IMR-90 (cell line): ENCODE measurements around the gene RALGPS1. TPM values are rescaled to one million over a fixed set of nuclear protein-coding genes. Genes with fewer than 3 reads are reported as not detected.

Experiments
- ATAC-seq: fragments of 200-7000 bp; cut with Tn5 transposase; 2 replicates; pipeline ENCODE4 v1.9.1; 2020; ENCODE audit warnings: low read depth, mild to moderate bottlenecking, moderate library complexity
- BruUV-seq: library from RNA; stranded (reverse); fragments of 400-500 nt; replicated peaks from 2 replicates; lab custom pipeline; 2021; lab: Mats Ljungman, UMichigan
- CTCF ChIA-PET: fragments of 300-600 bp; formaldehyde crosslinking; extraction: SDS; loops from one replicate; lab custom pipeline; 2021; ENCODE audit warnings: antibody characterized with exemption; lab: Yijun Ruan, JAX
- POLR2A ChIA-PET: fragments of 300-600 bp; sonication (Branson Sonifier 250); formaldehyde crosslinking; loops from one replicate; lab custom pipeline; 2022; ENCODE audit warnings: antibody characterized with exemption; ENCODE audit not compliant: unreplicated experiment; lab: Charles Lee
- DNase-seq: peaks from one replicate; pipeline ENCODE4 v3.0.0; 2013
- H2AFZ ChIP-seq: replicated peaks from 2 replicates; pipeline ENCODE3; 2013; ENCODE audit warnings: low read length, mild to moderate bottlenecking; ENCODE audit not compliant: poor library complexity
- H2AK5ac ChIP-seq: 2 replicates; pipeline ENCODE4 v1.6.1; 2013; ENCODE audit warnings: low read depth, low read length, inconsistent platforms
- H2AK9ac ChIP-seq: replicated peaks from 2 replicates; pipeline ENCODE3; 2013; ENCODE audit warnings: mild to moderate bottlenecking, low read depth, low read length, moderate library complexity; ENCODE audit not compliant: poor library complexity
- H2BK120ac ChIP-seq: 2 replicates; pipeline ENCODE4 v1.6.1; 2013; ENCODE audit warnings: low read depth, low read length, inconsistent platforms
- H2BK15ac ChIP-seq: 3 replicates; pipeline ENCODE4 v1.6.1; 2013; ENCODE audit warnings: low read depth, low read length, inconsistent platforms
- H2BK20ac ChIP-seq: 2 replicates; pipeline ENCODE4 v1.6.1; 2013; ENCODE audit warnings: low read depth, mild to moderate bottlenecking, inconsistent platforms, low read length, moderate library complexity
- H2BK5ac ChIP-seq: 2 replicates; pipeline ENCODE4 v1.6.1; 2013; ENCODE audit warnings: mild to moderate bottlenecking, low read depth, low read length, inconsistent platforms; ENCODE audit not compliant: poor library complexity, severe bottlenecking
- H3K14ac ChIP-seq: replicated peaks from 2 replicates; pipeline ENCODE4 v1.6.1; 2013; ENCODE audit warnings: low read depth, low read length, inconsistent platforms
- H3K18ac ChIP-seq: 2 replicates; pipeline ENCODE4 v1.6.1; 2013; ENCODE audit warnings: low read depth, low read length, control low read depth
- H3K23ac ChIP-seq: 2 replicates; pipeline ENCODE4 v1.6.1; 2013; ENCODE audit warnings: low read depth, low read length, inconsistent platforms
- H3K27ac ChIP-seq: 2 replicates; pipeline ENCODE4 v1.5.1; 2013; ENCODE audit warnings: mild to moderate bottlenecking, control low read depth, low read length; ENCODE audit not compliant: insufficient read depth
- H3K27me3 ChIP-seq: 2 replicates; pipeline ENCODE4 v1.6.1; 2013; ENCODE audit warnings: low read length; ENCODE audit not compliant: control insufficient read depth, insufficient read depth
- H3K36me3 ChIP-seq: 2 replicates; pipeline ENCODE4 v1.6.1; 2013; ENCODE audit warnings: low read length, mixed read lengths; ENCODE audit not compliant: control insufficient read depth, insufficient read depth
- H3K4ac ChIP-seq: 2 replicates; pipeline ENCODE4 v1.6.1; 2013; ENCODE audit warnings: low read depth, low read length, inconsistent platforms
- H3K4me1 ChIP-seq: 2 replicates; pipeline ENCODE4 v1.6.1; 2013; ENCODE audit warnings: low read length, mixed read lengths; ENCODE audit not compliant: control insufficient read depth, insufficient read depth
- H3K4me2 ChIP-seq: 2 replicates; pipeline ENCODE4 v1.6.1; 2013; ENCODE audit warnings: low read depth, mild to moderate bottlenecking, control low read depth, low read length, moderate library complexity
- H3K4me3 ChIP-seq: 2 replicates; pipeline ENCODE4 v1.5.1; 2013; ENCODE audit warnings: low read depth, mild to moderate bottlenecking, control low read depth, low read length, moderate library complexity; ENCODE audit not compliant: insufficient read depth
- H3K56ac ChIP-seq: 2 replicates; pipeline ENCODE4 v1.6.1; 2013; ENCODE audit warnings: low read length, inconsistent platforms; ENCODE audit not compliant: insufficient read depth; ENCODE audit errors: extremely low read depth
- H3K79me1 ChIP-seq, 2 experiments: 2 replicates each; pipeline ENCODE4 v1.6.1; 2013; ENCODE audit warnings: low read length in 2 of 2, inconsistent platforms in 1 of 2, low read depth in 1 of 2
- H3K9ac ChIP-seq: 2 replicates; pipeline ENCODE4 v1.6.1; 2013; ENCODE audit warnings: low read depth, low read length, control low read depth
- H3K9me1 ChIP-seq: 2 replicates; pipeline ENCODE4 v1.6.1; 2013; ENCODE audit warnings: low read length, inconsistent platforms; ENCODE audit not compliant: insufficient read depth
- H3K9me3 ChIP-seq: 2 replicates; pipeline ENCODE4 v1.6.1; 2013; ENCODE audit warnings: low read length; ENCODE audit not compliant: control insufficient read depth, insufficient read depth
- H4K20me1 ChIP-seq: 2 replicates; pipeline ENCODE4 v1.6.1; 2013; ENCODE audit warnings: low read length, inconsistent platforms; ENCODE audit not compliant: insufficient read depth
- H4K5ac ChIP-seq: 2 replicates; pipeline ENCODE4 v1.6.1; 2013; ENCODE audit warnings: mild to moderate bottlenecking, low read depth, low read length, control low read depth
- H4K8ac ChIP-seq, 2 experiments: 2 replicates each; pipeline ENCODE4 v1.6.1; 2013; ENCODE audit warnings: low read depth in 2 of 2, low read length in 2 of 2, control low read depth in 1 of 2, inconsistent platforms in 1 of 2
- H4K91ac ChIP-seq: 2 replicates; pipeline ENCODE4 v1.6.1; 2013; ENCODE audit warnings: low read depth, low read length, inconsistent platforms; ENCODE audit not compliant: insufficient read depth
- BHLHE40 ChIP-seq: fragments of 150-350 bp; IDR thresholded peaks from 2 replicates; pipeline ENCODE4 v1.6.1; 2016; ENCODE audit warnings: mild to moderate bottlenecking, low read depth, low read length
- FOS ChIP-seq: fragments of 150-350 bp; IDR thresholded peaks from 2 replicates; pipeline ENCODE4 v1.6.1; 2016; ENCODE audit warnings: low read depth, low read length
- MXI1 ChIP-seq: IDR thresholded peaks from 2 replicates; pipeline ENCODE4 v1.6.1; 2012; ENCODE audit warnings: low read depth, mild to moderate bottlenecking, low read length, moderate library complexity, borderline replicate concordance
- POLR2A ChIP-seq: IDR thresholded peaks from 2 replicates; pipeline ENCODE4 v1.6.1; 2012; ENCODE audit warnings: mild to moderate bottlenecking, low read depth, low read length
- RCOR1 ChIP-seq: IDR thresholded peaks from 2 replicates; pipeline ENCODE4 v1.6.1; 2012; ENCODE audit warnings: mild to moderate bottlenecking, low read length, improper control_type of control experiment; ENCODE audit not compliant: insufficient replicate concordance
- SMC3 ChIP-seq: fragments of 150-350 bp; IDR thresholded peaks from 2 replicates; pipeline ENCODE4 v1.6.1; 2016; ENCODE audit warnings: low read depth, mild to moderate bottlenecking, antibody characterized with exemption, low read length, moderate library complexity
- WGBS, 2 experiments: methylation state at CpG; one replicate each; pipeline versions ENCODE4 v1.1.5 to v1.1.7; 2013; ENCODE audit warnings: missing lambda C conversion rate in 2 of 2; ENCODE audit not compliant: insufficient read length in 1 of 2; ENCODE audit errors: extremely low coverage in 2 of 2; 5-methylcytosine and 5-hydroxymethylcytosine counted together
- dilution Hi-C: fragments of 300-500 bp; cut with HindIII; formaldehyde crosslinking; loops from one replicate; pipeline ENCODE4 v1.14.3; 2018; ENCODE audit warnings: low sequenced_read_pairs; ENCODE audit not compliant: unreplicated experiment
- in situ Hi-C: fragments of 300-500 bp; cut with MboI; formaldehyde crosslinking; loops from 3 replicates; pipeline ENCODE4 v1.14.3; 2019; ENCODE audit warnings: low sequenced_read_pairs, inconsistent platforms, mixed read lengths
- intact Hi-C: fragments of 100-400 bp; cut with micrococcal nuclease; formaldehyde crosslinking; loops from 2 replicates; pipeline ENCODE4 v1.10.0; 2022
- polyA plus RNA-seq, 3 experiments: library from polyadenylated mRNA; depleted of rRNA; stranded (reverse); fragments of >200 nt; gene quantifications; 2 replicates each; pipeline ENCODE4 v1.2.3, GENCODE V29; 2012; ENCODE audit warnings: low replicate concordance in 1 of 3
- total RNA-seq: library from RNA; depleted of rRNA; stranded (reverse); fragments of >200 nt; gene quantifications from 2 replicates; pipeline ENCODE4 v1.2.3, GENCODE V29; 2012
- TF ChIP-seq, protein P1 (sequence below): fragments of 150-350 bp; IDR thresholded peaks from 2 replicates; pipeline ENCODE4 v1.6.1; 2017; ENCODE audit warnings: mild to moderate bottlenecking, antibody characterized with exemption, low read length, low read depth
- TF ChIP-seq, protein P2 (sequence below): fragments of 150-350 bp; IDR thresholded peaks from 2 replicates; pipeline ENCODE4 v1.6.1; 2016; ENCODE audit warnings: low read depth, mild to moderate bottlenecking, low read length, moderate library complexity, borderline replicate concordance

RALGPS1 gene
- total and polyA plus RNA-seq, 2 of the 4 experiments (the other 2 are of a cell fraction), result 0.90 to 2.8 TPM

DNA sequence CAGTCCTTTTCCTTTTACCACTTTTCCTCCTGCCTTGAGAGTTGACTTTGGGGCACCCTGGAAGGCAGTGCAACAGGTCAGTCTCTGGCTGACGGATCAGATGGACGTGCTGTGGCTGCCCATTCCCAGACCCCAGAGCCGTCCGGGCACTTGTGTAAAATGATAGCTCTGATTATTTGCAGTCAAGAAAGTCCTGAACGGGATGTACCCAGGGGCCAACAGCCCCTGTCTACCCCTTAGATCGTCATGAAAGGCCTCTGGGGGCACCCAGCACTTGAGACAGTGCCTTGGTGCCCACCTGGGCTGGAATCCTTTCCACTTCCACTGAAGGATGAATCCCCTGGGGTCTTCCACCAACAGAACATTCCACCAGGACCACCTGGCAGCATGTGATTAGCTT, 225.6 kb downstream of the RALGPS1 start:
- H3K14ac ChIP-seq, result no peak overlapping the region
- H3K4me1 ChIP-seq, result peaks cover 5% of the 10 kb centered on the region
- no peak overlapping the region for H2AK9ac ChIP-seq
- TF ChIP-seq MXI1, result no peak
- TF ChIP-seq FOS, result no peak
- TF ChIP-seq, protein P1, sequence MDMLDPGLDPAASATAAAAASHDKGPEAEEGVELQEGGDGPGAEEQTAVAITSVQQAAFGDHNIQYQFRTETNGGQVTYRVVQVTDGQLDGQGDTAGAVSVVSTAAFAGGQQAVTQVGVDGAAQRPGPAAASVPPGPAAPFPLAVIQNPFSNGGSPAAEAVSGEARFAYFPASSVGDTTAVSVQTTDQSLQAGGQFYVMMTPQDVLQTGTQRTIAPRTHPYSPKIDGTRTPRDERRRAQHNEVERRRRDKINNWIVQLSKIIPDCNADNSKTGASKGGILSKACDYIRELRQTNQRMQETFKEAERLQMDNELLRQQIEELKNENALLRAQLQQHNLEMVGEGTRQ, result no peak
- no peak for TF ChIP-seq POLR2A
- TF ChIP-seq, protein P2, sequence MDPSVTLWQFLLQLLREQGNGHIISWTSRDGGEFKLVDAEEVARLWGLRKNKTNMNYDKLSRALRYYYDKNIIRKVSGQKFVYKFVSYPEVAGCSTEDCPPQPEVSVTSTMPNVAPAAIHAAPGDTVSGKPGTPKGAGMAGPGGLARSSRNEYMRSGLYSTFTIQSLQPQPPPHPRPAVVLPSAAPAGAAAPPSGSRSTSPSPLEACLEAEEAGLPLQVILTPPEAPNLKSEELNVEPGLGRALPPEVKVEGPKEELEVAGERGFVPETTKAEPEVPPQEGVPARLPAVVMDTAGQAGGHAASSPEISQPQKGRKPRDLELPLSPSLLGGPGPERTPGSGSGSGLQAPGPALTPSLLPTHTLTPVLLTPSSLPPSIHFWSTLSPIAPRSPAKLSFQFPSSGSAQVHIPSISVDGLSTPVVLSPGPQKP, result no peak
- TF ChIP-seq SMC3, result no peak
- TF ChIP-seq RCOR1, result no peak
- no peak for TF ChIP-seq BHLHE40
- H2BK20ac ChIP-seq, result no peak overlapping the region
- no peak overlapping the region for H3K23ac ChIP-seq
- H3K4me2 ChIP-seq, result no peak overlapping the region
- no peak overlapping the region for H4K91ac ChIP-seq
- peaks cover 3% of the 10 kb centered on the region; the same call in 1 of the 2 replicates for H3K9me1 ChIP-seq
- no peak overlapping the region for H2BK5ac ChIP-seq
- ChIA-PET POLR2A (no interaction called here), CTCF (no interaction called here)
- DNase-seq (no peak), ATAC-seq (no peak)
- H4K20me1 ChIP-seq, result no peaks in the 10 kb centered on the region
- no peaks in the 10 kb centered on the region for H3K79me1 ChIP-seq
- in situ Hi-C loops, result no loop called here
- BruUV-seq, result no TSS peak
- no peaks in the 10 kb centered on the region for H3K9me3 ChIP-seq
- no peak overlapping the region for H3K4ac ChIP-seq
- H3K56ac ChIP-seq, result no peak overlapping the region
- intact Hi-C loops, result no loop called here
- peaks cover 4% of the 10 kb centered on the region; the same call in 1 of the 2 replicates for H3K27me3 ChIP-seq
- dilution Hi-C loops, result no loop called here
- H3K27ac ChIP-seq, result no peak overlapping the region
- no peak overlapping the region for H2AFZ ChIP-seq
- H3K9ac ChIP-seq, result no peak overlapping the region
- H4K5ac ChIP-seq, result no peak overlapping the region
- H2BK120ac ChIP-seq, result no peak overlapping the region; the same call in 1 of the 2 replicates
- 87% methylated on average over 3 of the region's 6 CpGs; no CpG with 5 or more reads in 1 of the 2 experiments for WGBS, 2 experiments
- no peaks in the 10 kb centered on the region for H3K36me3 ChIP-seq
- no peak overlapping the region for H2BK15ac ChIP-seq
- no peak overlapping the region for H2AK5ac ChIP-seq
- H3K4me3 ChIP-seq, result no peak overlapping the region
- H4K8ac ChIP-seq, result no peak overlapping the region
- no peak overlapping the region for H3K18ac ChIP-seq
